ENCODE data around the gene SELENOM. TPM values are rescaled to one million over a fixed set of nuclear protein-coding genes. Genes with fewer than 3 reads are reported as not detected.

The SELENOM gene
- 116 and 256 TPM in 2 replicates for total RNA-seq

GRCh38 chr22:31107178-31107893, at the start of gene SELENOM:
Gene SELENOM, minus strand, starts transcription at chr22:31107568. Its CDS starts 63 bp downstream, at chr22:31107505.

GRCh38 chr22:31139866-31140716, 32.7 kb upstream of the SELENOM start, which contains the start of gene PLA2G3:
Gene PLA2G3, minus strand, starts transcription at chr22:31140508. Its CDS starts 154 bp downstream, at chr22:31140354.

GRCh38 chr22:31122532-31123291, 15.3 kb upstream of the SELENOM start, which contains the start of gene INPP5J:
Gene INPP5J, plus strand, starts transcription at chr22:31122966. Its CDS starts 49 bp downstream, at chr22:31123015.

GRCh38 chr22:31080848-31081649, 26.3 kb downstream of the SELENOM start, which contains the start of gene SMTN:
Gene SMTN, plus strand, starts transcription at chr22:31081318. Its CDS starts 1,941 bp downstream, at chr22:31083259.

Other genes with a start within 250 kb of the SELENOM start
- 20.5 and 21.9 TPM in 2 replicates for gene MORC2, start 138.8 kb downstream of the SELENOM start, total RNA-seq
- 57.8 and 76.6 TPM in 2 replicates for gene TUG1, start 138.3 kb downstream of the SELENOM start, total RNA-seq
- 29.5 and 257 TPM in 2 replicates for gene SMTN, start 26.2 kb downstream of the SELENOM start, total RNA-seq
- 0.14 and 0.66 TPM in 2 replicates for gene INPP5J, start 15.4 kb upstream of the SELENOM start, total RNA-seq
- 0.22 TPM in 1 of 2 replicates, not detected in the other for gene PLA2G3, start 32.9 kb upstream of the SELENOM start, total RNA-seq
- 36.9 and 41.8 TPM in 2 replicates for gene RNF185, start 52.6 kb upstream of the SELENOM start, total RNA-seq
- gene LIMK2, start 104.7 kb upstream of the SELENOM start, total RNA-seq, result 36.2 and 37.0 TPM in 2 replicates
- 9.0 and 38.7 TPM in 2 replicates for gene PIK3IP1, start 184.9 kb upstream of the SELENOM start, total RNA-seq
- 14.2 and 25.3 TPM in 2 replicates for gene PATZ1, start 238.8 kb upstream of the SELENOM start, total RNA-seq

Measured in placental pericyte (primary cell).